H9 (cell line): Measurements from ENCODE around the gene DHX38. TPM values are rescaled to one million over a fixed set of nuclear protein-coding genes. Genes with fewer than 3 reads are reported as not detected.
A peak's percentile ranks its signal among the peaks of the same experiment; 100 is the strongest.
"Not testable (repeated sequence)": the region's sequence is repeated elsewhere in the genome, so short reads cannot be mapped to it uniquely, and the experiment has no call there.

ENCODE experiments used
- DNase-seq: peaks from one replicate; pipeline ENCODE4 v3.0.0-alpha.2; 2017
- H2AFZ ChIP-seq: one replicate; pipeline ENCODE4 v1.6.1; 2013; ENCODE audit warnings: mild to moderate bottlenecking, low read length, control low read depth, moderate library complexity
- H2AK5ac ChIP-seq: 2 replicates; pipeline ENCODE4 v1.6.1; 2013; ENCODE audit warnings: low read length, control low read depth, mixed read lengths; ENCODE audit not compliant: insufficient read length
- H2BK120ac ChIP-seq: one replicate; pipeline ENCODE4 v1.6.1; 2013; ENCODE audit warnings: low read depth, mild to moderate bottlenecking, low read length, control low read depth, inconsistent platforms; ENCODE audit not compliant: poor library complexity, severe bottlenecking
- H2BK12ac ChIP-seq: 2 replicates; pipeline ENCODE4 v1.6.1; 2013; ENCODE audit warnings: low read length, control low read depth, mixed read lengths, low read depth; ENCODE audit not compliant: insufficient read length
- H2BK15ac ChIP-seq: 2 replicates; pipeline ENCODE4 v1.6.1; 2013; ENCODE audit warnings: low read depth, low read length, control low read depth
- H2BK20ac ChIP-seq: one replicate; pipeline ENCODE4 v1.6.1; 2013; ENCODE audit warnings: low read depth, mild to moderate bottlenecking, low read length, control low read depth, inconsistent platforms; ENCODE audit not compliant: poor library complexity, severe bottlenecking
- H2BK5ac ChIP-seq: 2 replicates; pipeline ENCODE4 v1.6.1; 2013; ENCODE audit warnings: low read length, control low read depth, mixed read lengths; ENCODE audit not compliant: insufficient read length
- H3K14ac ChIP-seq: 2 replicates; pipeline ENCODE4 v1.6.1; 2013; ENCODE audit warnings: low read length, control low read depth; ENCODE audit not compliant: insufficient read depth
- H3K18ac ChIP-seq: 2 replicates; pipeline ENCODE4 v1.6.1; 2013; ENCODE audit warnings: low read depth, mild to moderate bottlenecking, mixed read lengths, low read length, control low read depth; ENCODE audit not compliant: insufficient read length
- H3K23ac ChIP-seq: 2 replicates; pipeline ENCODE4 v1.6.1; 2013; ENCODE audit warnings: low read length, control low read depth, mixed read lengths, low read depth; ENCODE audit not compliant: insufficient read length
- H3K23me2 ChIP-seq: 2 replicates; pipeline ENCODE4 v1.6.1; 2013; ENCODE audit warnings: low read depth, mild to moderate bottlenecking, mixed read lengths, low read length, control low read depth; ENCODE audit not compliant: insufficient read length, poor library complexity, severe bottlenecking
- H3K27ac ChIP-seq: 2 replicates; pipeline ENCODE4 v1.5.1; 2013; ENCODE audit warnings: low read length, control low read depth, mixed read lengths, low read depth; ENCODE audit not compliant: insufficient read length
- H3K27me3 ChIP-seq: 2 replicates; pipeline ENCODE4 v1.6.1; 2013; ENCODE audit warnings: low read length, control low read depth, inconsistent platforms; ENCODE audit not compliant: insufficient read depth
- H3K4ac ChIP-seq: 2 replicates; pipeline ENCODE4 v1.6.1; 2013; ENCODE audit warnings: low read depth, mild to moderate bottlenecking, control low read depth, inconsistent platforms, low read length, moderate library complexity
- H3K4me1 ChIP-seq: 2 replicates; pipeline ENCODE4 v1.6.1; 2013; ENCODE audit warnings: low read length, control low read depth, inconsistent platforms; ENCODE audit not compliant: insufficient read depth
- H3K4me2 ChIP-seq: 2 replicates; pipeline ENCODE4 v1.6.1; 2013; ENCODE audit warnings: low read length, control low read depth, mixed read lengths; ENCODE audit not compliant: insufficient read length, insufficient read depth
- H3K56ac ChIP-seq: 2 replicates; pipeline ENCODE4 v1.6.1; 2013; ENCODE audit warnings: low read depth, mild to moderate bottlenecking, mixed read lengths, low read length, control low read depth; ENCODE audit not compliant: insufficient read length
- H3K79me1 ChIP-seq: 2 replicates; pipeline ENCODE4 v1.6.1; 2013; ENCODE audit warnings: low read depth, mild to moderate bottlenecking, moderate library complexity, low read length, control low read depth, inconsistent platforms; ENCODE audit not compliant: insufficient read depth, poor library complexity, severe bottlenecking
- H3K79me2 ChIP-seq: 2 replicates; pipeline ENCODE4 v1.6.1; 2013; ENCODE audit warnings: low read length, control low read depth, inconsistent platforms; ENCODE audit not compliant: insufficient read depth
- H3K9ac ChIP-seq: 2 replicates; pipeline ENCODE4 v1.6.1; 2013; ENCODE audit warnings: low read length, control low read depth, mixed read lengths; ENCODE audit not compliant: insufficient read length; ENCODE audit errors: extremely low read depth
- H3K9me3 ChIP-seq: one replicate; pipeline ENCODE4 v1.6.1; 2013; ENCODE audit warnings: low read depth, low read length, inconsistent platforms; ENCODE audit not compliant: control insufficient read depth
- H3T11ph ChIP-seq: one replicate; pipeline ENCODE4 v1.6.1; 2013; ENCODE audit warnings: mild to moderate bottlenecking, low read length, control low read depth, inconsistent platforms
- H4K20me1 ChIP-seq: one replicate; pipeline ENCODE4 v1.6.1; 2013; ENCODE audit not compliant: control insufficient read depth, insufficient read length, insufficient read depth
- H4K5ac ChIP-seq: 2 replicates; pipeline ENCODE4 v1.6.1; 2013; ENCODE audit warnings: low read depth, mild to moderate bottlenecking, mixed read lengths, low read length, control low read depth; ENCODE audit not compliant: insufficient read length
- H4K8ac ChIP-seq: replicated peaks from 2 replicates; pipeline ENCODE4 v1.6.1; 2013; ENCODE audit warnings: low read length, control low read depth, mixed read lengths, low read depth; ENCODE audit not compliant: insufficient read length
- H4K91ac ChIP-seq: 2 replicates; pipeline ENCODE4 v1.6.1; 2013; ENCODE audit warnings: low read depth, mild to moderate bottlenecking, moderate library complexity, mixed read lengths, low read length, control low read depth; ENCODE audit not compliant: insufficient read length
- H3K27ac Mint-ChIP-seq, 3 experiments: 2 replicates in 2 of 3; 3 replicates in 1 of 3; pipeline ENCODE4 v1.8.0; 2020 to 2021; ENCODE audit warnings: mixed read lengths in 3 of 3, mild to moderate bottlenecking in 1 of 3, moderate library complexity in 1 of 3
- H3K27me3 Mint-ChIP-seq: 2 replicates; pipeline ENCODE4 v1.8.0; 2021; ENCODE audit warnings: low read depth, mild to moderate bottlenecking, moderate library complexity, mixed read lengths
- H3K36me3 Mint-ChIP-seq, 3 experiments: 2 replicates in 2 of 3; 3 replicates in 1 of 3; pipeline ENCODE4 v1.8.0; 2020 to 2021; ENCODE audit warnings: low read depth in 3 of 3, mixed read lengths in 3 of 3; ENCODE audit not compliant: insufficient read depth in 1 of 3
- H3K4me1 Mint-ChIP-seq, 2 experiments: 2 replicates each; pipeline ENCODE4 v1.8.0; 2020; ENCODE audit warnings: mixed read lengths in 2 of 2
- H3K4me3 Mint-ChIP-seq, 2 experiments: 2 replicates in 1 of 2; 3 replicates in 1 of 2; pipeline ENCODE4 v1.8.0; 2020 to 2021; ENCODE audit warnings: mild to moderate bottlenecking in 2 of 2, mixed read lengths in 2 of 2, moderate library complexity in 1 of 2
- H3K9me3 Mint-ChIP-seq, 2 experiments: 2 replicates in 1 of 2; 3 replicates in 1 of 2; pipeline ENCODE4 v1.8.0; 2020; ENCODE audit warnings: mild to moderate bottlenecking in 2 of 2, mixed read lengths in 2 of 2, moderate library complexity in 1 of 2
- CTCF ChIP-seq: fragments of 200-600 bp; sonication (generic); conservative IDR thresholded peaks from 3 replicates; pipeline ENCODE4 v1.8.0; 2021; ENCODE audit warnings: antibody characterized with exemption, mild to moderate bottlenecking
- WGBS: extraction: QIAGEN DNeasy Blood & Tissue Kit; methylation state at CpG from one replicate; pipeline ENCODE4 v1.1.7; 2013; ENCODE audit warnings: missing lambda C conversion rate, low lambda C conversion rate, mixed read lengths; ENCODE audit not compliant: insufficient read length; ENCODE audit errors: extremely low coverage; 5-methylcytosine and 5-hydroxymethylcytosine counted together
- total RNA-seq: library from RNA; stranded (reverse); gene quantifications from 2 replicates; pipeline ENCODE4 v1.2.1, GENCODE V29; 2021

The DHX38 gene
- total RNA-seq, 1 experiment from 2014 or later = 60.5 TPM

- H2BK120ac ChIP-seq = no peak overlapping the region
- H3K36me3 Mint-ChIP-seq = no peaks in the 10 kb centered on the region
- no peak overlapping the region for H4K5ac ChIP-seq
- no peak overlapping the region for H3T11ph ChIP-seq
- H2BK20ac ChIP-seq = no peak overlapping the region
- no peaks in the 10 kb centered on the region for H3K79me1 ChIP-seq
- no peaks in the 10 kb centered on the region for H3K79me2 ChIP-seq
- no peak overlapping the region for H4K8ac ChIP-seq
- no peaks in the 10 kb centered on the region for H4K20me1 ChIP-seq
- H3K9me3 ChIP-seq = no peaks in the 10 kb centered on the region
- no CpG with 5 or more reads among the region's 4 CpGs for WGBS
- no peak overlapping the region for H3K27ac ChIP-seq
- H3K56ac ChIP-seq = no peak overlapping the region
- no peak for DNase-seq
- no peak overlapping the region for H3K23ac ChIP-seq
- no peak overlapping the region for H3K9ac ChIP-seq
- H2BK12ac ChIP-seq = no peak overlapping the region
- peaks cover 9% of the 10 kb centered on the region for H3K27me3 Mint-ChIP-seq
- H3K27ac Mint-ChIP-seq = no peak overlapping the region
- H3K23me2 ChIP-seq = no peaks in the 10 kb centered on the region
- H3K4me1 ChIP-seq = no peaks in the 10 kb centered on the region
- H3K4me2 ChIP-seq = no peak overlapping the region
- no peaks in the 10 kb centered on the region for H3K27me3 ChIP-seq
- no peaks in the 10 kb centered on the region for H3K4me1 Mint-ChIP-seq
- no peak overlapping the region for H3K4me3 Mint-ChIP-seq
- H3K18ac ChIP-seq = no peak overlapping the region
- H2AK5ac ChIP-seq = no peak overlapping the region
- no peaks in the 10 kb centered on the region for H3K9me3 Mint-ChIP-seq
- TF ChIP-seq CTCF = no peak
- no peak overlapping the region for H4K91ac ChIP-seq
- H2BK5ac ChIP-seq = no peak overlapping the region
- no peak overlapping the region for H2BK15ac ChIP-seq
- H2AFZ ChIP-seq = no peak overlapping the region
- no peak overlapping the region for H3K4ac ChIP-seq
- H3K14ac ChIP-seq = peak overlapping the region; percentile 56; the same call in 1 of the 2 replicates
Observed at GRCh38 chr16:72055911-72056310, 37.7 kb upstream of the DHX38 start.

GRCh38 chr16:72057313-72057712 is 36.3 kb upstream of the DHX38 start:
- not testable (repeated sequence) for H3K4me3 Mint-ChIP-seq, H2BK20ac ChIP-seq, H3K18ac ChIP-seq, H2BK15ac ChIP-seq, H3K27ac Mint-ChIP-seq, H3K56ac ChIP-seq, H3K27ac ChIP-seq, DNase-seq, H3K9me3 ChIP-seq, H3K27me3 Mint-ChIP-seq, H4K5ac ChIP-seq, H3K23me2 ChIP-seq, H3K4me2 ChIP-seq, H3K14ac ChIP-seq, H4K91ac ChIP-seq, H3K79me2 ChIP-seq, H3K79me1 ChIP-seq, H2BK120ac ChIP-seq, H3K4me1 Mint-ChIP-seq, H2AK5ac ChIP-seq, H2AFZ ChIP-seq, H3K36me3 Mint-ChIP-seq, H2BK5ac ChIP-seq, H3K23ac ChIP-seq, H2BK12ac ChIP-seq, H4K8ac ChIP-seq, H4K20me1 ChIP-seq, H3K9me3 Mint-ChIP-seq, H3K27me3 ChIP-seq, H3K4me1 ChIP-seq, H3T11ph ChIP-seq, H3K4ac ChIP-seq, H3K9ac ChIP-seq
- no CpG with 5 or more reads among the region's 6 CpGs for WGBS
